Prostate gland (tissue), 2 donors: ENCODE results near the gene KIR2DL1. TPM values are rescaled to one million over a fixed set of nuclear protein-coding genes. Genes with fewer than 3 reads are reported as not detected.
"Not testable (repeated sequence)": the region's sequence is repeated elsewhere in the genome, so short reads cannot be mapped to it uniquely, and the experiment has no call there.

Experiments
- DNase-seq: peaks from one replicate; pipeline ENCODE4 v3.0.0-alpha.2; 2019; ENCODE audit warnings: low spot score
- H3K27ac ChIP-seq, 2 donors: fragments of 200-600 bp; sonication (generic); 2 replicates each; pipeline ENCODE4 v1.5.1; 2017 to 2019
- H3K27me3 ChIP-seq: fragments of 200-600 bp; sonication (generic); replicated peaks from 2 replicates; pipeline ENCODE4 v1.5.1; 2019; ENCODE audit not compliant: insufficient read depth
- H3K36me3 ChIP-seq, 2 donors: fragments of 200-600 bp; sonication (generic); 1 replicate in 1 of 2; 2 replicates in 1 of 2; pipeline versions ENCODE4 v1.5.1 to v1.8.1; 2017 to 2019
- H3K4me1 ChIP-seq: fragments of 200-600 bp; sonication (generic); replicated peaks from 2 replicates; pipeline ENCODE4 v1.5.1; 2019
- H3K4me3 ChIP-seq, 2 donors: fragments of 200-600 bp; sonication (generic); 2 replicates each; pipeline ENCODE4 v1.5.1; 2017 to 2019
- H3K9me3 ChIP-seq: fragments of 200-600 bp; sonication (generic); 2 replicates; pipeline ENCODE4 v1.5.1; 2017
- CTCF ChIP-seq, 4 experiments: fragments of 200-600 bp in 2 of 4; fragments of 450-650 bp in 2 of 4; sonication (generic) in 2 of 4; IDR thresholded peaks; 1 replicate in 3 of 4; 2 replicates in 1 of 4; pipeline ENCODE4 v1.5.1; 2016 to 2019; ENCODE audit warnings: antibody characterized with exemption in 4 of 4, mild to moderate bottlenecking in 2 of 4, moderate library complexity in 2 of 4
- POLR2A ChIP-seq: fragments of 450-650 bp; IDR thresholded peaks from one replicate; pipeline ENCODE4 v1.6.1; 2016; ENCODE audit warnings: antibody characterized with exemption, mild to moderate bottlenecking
- POLR2AphosphoS5 ChIP-seq: sonication (generic); formaldehyde crosslinking; IDR thresholded peaks from one replicate; pipeline ENCODE4 v1.6.1; 2017; ENCODE audit warnings: antibody characterized with exemption
- WGBS: methylation state at CpG from one replicate; pipeline ENCODE4 v1.1.5; 2018; 5-methylcytosine and 5-hydroxymethylcytosine counted together
- intact Hi-C: fragments of 100-400 bp; cut with DNase I; formaldehyde crosslinking; loops from one replicate; pipeline ENCODE4 v1.14.2; 2022
- total RNA-seq, 2 donors: library from RNA; depleted of rRNA; stranded (reverse); fragments of >200 nt; gene quantifications; one replicate each; pipeline ENCODE4 v1.1.0, GENCODE V29; 2016

KIR2DL1 gene
- not detected for total RNA-seq

- intact Hi-C loops, H3K36me3 ChIP-seq, H3K27me3 ChIP-seq, H3K27ac ChIP-seq, H3K4me1 ChIP-seq, H3K9me3 ChIP-seq, DNase-seq, H3K4me3 ChIP-seq: not testable (repeated sequence)
- 92% methylated on average over 15 of the region's 15 CpGs for WGBS
Measured at GRCh38 chr19:54769646-54770045, at the start of gene KIR2DL1. Gene KIR2DL1 (plus strand): TSS chr19:54769793. CDS start chr19:54769851, 58 bp downstream.

GRCh38 chr19:54724142-54724541, 45.5 kb upstream of the KIR2DL1 start, which contains the start of gene KIR3DL3:
Gene KIR3DL3 (plus strand): TSS chr19:54724442. CDS start chr19:54724497, 55 bp downstream.
- no peak for DNase-seq
- intact Hi-C loops: no loop called here
- Histone ChIP-seq H3K4me1 (no peaks in the 10 kb centered on the region), H3K36me3 (no peaks in the 10 kb centered on the region), H3K27me3 (no peaks in the 10 kb centered on the region), H3K4me3 (no peak within 1 kb of the TSS), H3K9me3 (no peaks in the 10 kb centered on the region), H3K27ac (no peak within 1 kb of the TSS)
- 89% methylated on average over 9 of the region's 9 CpGs for WGBS
- TF ChIP-seq CTCF (IDR thresholded peaks at IDR 0.05): no peak
- no peak for TF ChIP-seq POLR2AphosphoS5
- TF ChIP-seq POLR2A: no peak

- H3K4me3 ChIP-seq: no peak overlapping the region
- no peak for DNase-seq
- H3K27me3 ChIP-seq: no peaks in the 10 kb centered on the region
- WGBS: 72% methylated on average over 3 of the region's 3 CpGs
- intact Hi-C loops: no loop called here
- H3K4me1 ChIP-seq: no peaks in the 10 kb centered on the region
- H3K9me3 ChIP-seq: no peaks in the 10 kb centered on the region
- H3K27ac ChIP-seq: no peak overlapping the region
- TF ChIP-seq CTCF (IDR thresholded peaks at IDR 0.05) (no peak), POLR2AphosphoS5 (no peak), POLR2A (no peak)
- no peaks in the 10 kb centered on the region for H3K36me3 ChIP-seq
Measured at GRCh38 chr19:54724644-54725043, 44.9 kb upstream of the KIR2DL1 start.

- 78% methylated on average over 7 of the region's 7 CpGs for whole genome bisulfite sequencing
Measured at GRCh38 chr19:54725321-54725720, 44.3 kb upstream of the KIR2DL1 start.

GRCh38 chr19:54727562-54727961, 42.0 kb upstream of the KIR2DL1 start:
- TF ChIP-seq POLR2AphosphoS5 (no peak), CTCF (IDR thresholded peaks at IDR 0.05) (no peak), POLR2A (no peak)
- Histone ChIP-seq H3K9me3 (no peaks in the 10 kb centered on the region), H3K4me3 (no peak overlapping the region), H3K27me3 (no peaks in the 10 kb centered on the region), H3K4me1 (no peaks in the 10 kb centered on the region), H3K27ac (no peak overlapping the region), H3K36me3 (no peaks in the 10 kb centered on the region)
- no peak for DNase-seq
- intact Hi-C loops: no loop called here
- 75% methylated on average over 10 of the region's 10 CpGs for WGBS

More at GRCh38 chr19:54725321-54725720, 44.3 kb upstream of the KIR2DL1 start:
- DNase-seq: no peak
- H3K27ac ChIP-seq: no peak overlapping the region
- H3K27me3 ChIP-seq: no peaks in the 10 kb centered on the region
- intact Hi-C loops: no loop called here
- no peaks in the 10 kb centered on the region for H3K36me3 ChIP-seq
- no peak overlapping the region for H3K4me3 ChIP-seq
- TF ChIP-seq POLR2AphosphoS5 (no peak), POLR2A (no peak), CTCF (IDR thresholded peaks at IDR 0.05) (no peak)
- no peaks in the 10 kb centered on the region for H3K4me1 ChIP-seq
- H3K9me3 ChIP-seq: no peaks in the 10 kb centered on the region
